ENCODE measurements around the gene SIPA1L3.

Gene SIPA1L3

GRCh38 chr19:37975071-37975470, 68.1 kb downstream of the SIPA1L3 start:
- H3K4me3 ChIP-seq (ENCODE audit: low read depth, low read length): no peak overlapping the region
- TF ChIP-seq MAX (IDR thresholded peaks at IDR 0.05; ENCODE audit: low read depth, low read length) (no peak), POLR2A (IDR thresholded peaks at IDR 0.05; ENCODE audit: extremely low read depth, insufficient read length) (no peak), MYC (IDR thresholded peaks at IDR 0.05; ENCODE audit: low read depth, low read length) (no peak)
- TF ChIP-seq, protein P1, sequence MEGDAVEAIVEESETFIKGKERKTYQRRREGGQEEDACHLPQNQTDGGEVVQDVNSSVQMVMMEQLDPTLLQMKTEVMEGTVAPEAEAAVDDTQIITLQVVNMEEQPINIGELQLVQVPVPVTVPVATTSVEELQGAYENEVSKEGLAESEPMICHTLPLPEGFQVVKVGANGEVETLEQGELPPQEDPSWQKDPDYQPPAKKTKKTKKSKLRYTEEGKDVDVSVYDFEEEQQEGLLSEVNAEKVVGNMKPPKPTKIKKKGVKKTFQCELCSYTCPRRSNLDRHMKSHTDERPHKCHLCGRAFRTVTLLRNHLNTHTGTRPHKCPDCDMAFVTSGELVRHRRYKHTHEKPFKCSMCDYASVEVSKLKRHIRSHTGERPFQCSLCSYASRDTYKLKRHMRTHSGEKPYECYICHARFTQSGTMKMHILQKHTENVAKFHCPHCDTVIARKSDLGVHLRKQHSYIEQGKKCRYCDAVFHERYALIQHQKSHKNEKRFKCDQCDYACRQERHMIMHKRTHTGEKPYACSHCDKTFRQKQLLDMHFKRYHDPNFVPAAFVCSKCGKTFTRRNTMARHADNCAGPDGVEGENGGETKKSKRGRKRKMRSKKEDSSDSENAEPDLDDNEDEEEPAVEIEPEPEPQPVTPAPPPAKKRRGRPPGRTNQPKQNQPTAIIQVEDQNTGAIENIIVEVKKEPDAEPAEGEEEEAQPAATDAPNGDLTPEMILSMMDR (IDR thresholded peaks at IDR 0.05; ENCODE audit: low read depth, low read length): no peak
- DNase-seq (ENCODE audit: low read depth): no peak

- no peak for TF ChIP-seq MAX (IDR thresholded peaks at IDR 0.05; ENCODE audit: low read depth, low read length)
- no peak overlapping the region for H3K4me3 ChIP-seq (ENCODE audit: low read depth, low read length)
- DNase-seq (ENCODE audit: low read depth): no peak
Observed at GRCh38 chr19:37975596-37976515, 68.8 kb downstream of the SIPA1L3 start.

DNA sequence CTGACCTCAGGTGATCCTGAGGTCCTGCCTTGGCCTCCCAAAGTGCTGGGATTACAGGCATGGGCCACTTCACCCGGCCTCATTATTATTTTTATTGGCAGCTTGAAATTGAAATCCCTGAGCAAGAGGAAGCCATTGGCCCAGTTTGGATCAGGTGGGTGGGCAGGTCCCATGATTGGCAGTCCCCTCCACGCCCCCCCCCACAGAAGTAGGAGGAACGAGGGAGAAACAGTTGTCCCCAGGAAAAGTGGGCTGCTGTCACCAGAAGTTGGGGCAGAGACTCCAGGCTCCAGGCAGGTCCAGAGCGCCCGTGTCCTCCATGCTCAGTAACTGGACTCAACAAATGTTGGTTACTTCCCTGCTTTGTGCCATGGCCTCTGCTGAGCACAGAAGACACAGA, 70.4 kb downstream of the SIPA1L3 start:
- no peak for TF ChIP-seq POLR2A (IDR thresholded peaks at IDR 0.05; ENCODE audit: extremely low read depth, insufficient read length)
- no peak for TF ChIP-seq MAX (IDR thresholded peaks at IDR 0.05; ENCODE audit: low read depth, low read length)
- no peak for TF ChIP-seq MYC (IDR thresholded peaks at IDR 0.05; ENCODE audit: low read depth, low read length)
- TF ChIP-seq, protein P1 (IDR thresholded peaks at IDR 0.05; ENCODE audit: low read depth, low read length): no peak
- no peak overlapping the region for H3K4me3 ChIP-seq (ENCODE audit: low read depth, low read length)
- no peak for DNase-seq (ENCODE audit: low read depth)

GRCh38 chr19:37977992-37978391, 71.0 kb downstream of the SIPA1L3 start:
- H3K4me3 ChIP-seq (ENCODE audit: low read depth, low read length): no peak overlapping the region
- no peak for DNase-seq (ENCODE audit: low read depth)
- no peak for TF ChIP-seq MAX (IDR thresholded peaks at IDR 0.05; ENCODE audit: low read depth, low read length)
- TF ChIP-seq MYC (IDR thresholded peaks at IDR 0.05; ENCODE audit: low read depth, low read length): no peak
- TF ChIP-seq, protein P1 (IDR thresholded peaks at IDR 0.05; ENCODE audit: low read depth, low read length): no peak
- no peak for TF ChIP-seq POLR2A (IDR thresholded peaks at IDR 0.05; ENCODE audit: extremely low read depth, insufficient read length)

DNA sequence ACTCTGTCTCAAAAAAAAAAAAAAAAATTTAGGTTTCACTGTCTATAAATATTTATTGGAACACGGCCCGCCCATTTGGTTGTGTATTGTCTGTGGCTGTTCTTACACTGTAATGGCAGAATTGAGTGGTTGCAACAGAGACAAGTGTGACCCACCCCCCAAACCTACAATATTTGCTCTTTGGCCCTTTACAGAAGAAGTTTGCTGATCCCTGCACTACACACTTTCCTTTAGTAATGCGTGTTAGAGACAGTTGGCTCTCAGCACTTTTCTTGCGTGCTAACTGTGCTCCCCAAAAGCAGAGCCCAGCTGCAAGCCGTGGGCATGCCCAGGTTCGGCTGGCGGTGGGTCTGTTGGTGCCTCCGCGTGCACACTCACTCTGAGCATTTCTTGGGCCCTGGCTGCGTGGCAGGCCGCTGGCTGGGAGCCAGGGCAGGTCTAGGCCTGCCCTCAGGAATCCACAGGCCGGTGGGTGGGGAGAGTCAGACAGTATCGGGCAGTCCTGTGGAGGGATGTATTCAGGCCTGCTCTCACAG, 72.6 kb downstream of the SIPA1L3 start:
- no peak for TF ChIP-seq POLR2A (IDR thresholded peaks at IDR 0.05; ENCODE audit: extremely low read depth, insufficient read length)
- TF ChIP-seq, protein P1 (IDR thresholded peaks at IDR 0.05; ENCODE audit: low read depth, low read length): no peak
- no peak for TF ChIP-seq MYC (IDR thresholded peaks at IDR 0.05; ENCODE audit: low read depth, low read length)
- DNase-seq (ENCODE audit: low read depth): no peak

GRCh38 chr19:37980419-37981170, 73.6 kb downstream of the SIPA1L3 start:
- DNase-seq (ENCODE audit: low read depth): no peak
- H3K4me3 ChIP-seq (ENCODE audit: low read depth, low read length): no peak overlapping the region
- TF ChIP-seq, protein P1 (IDR thresholded peaks at IDR 0.05; ENCODE audit: low read depth, low read length): no peak
- TF ChIP-seq POLR2A (IDR thresholded peaks at IDR 0.05; ENCODE audit: extremely low read depth, insufficient read length): no peak
- TF ChIP-seq MAX (IDR thresholded peaks at IDR 0.05; ENCODE audit: low read depth, low read length): no peak
- no peak for TF ChIP-seq MYC (IDR thresholded peaks at IDR 0.05; ENCODE audit: low read depth, low read length)

More for the DNA sequence above, 72.6 kb downstream of the SIPA1L3 start:
- no peak overlapping the region for H3K4me3 ChIP-seq (ENCODE audit: low read depth, low read length)

Measured in NB4 (cell line).